HG03432 (cell line): ENCODE measurements around the gene GPR146.

ENCODE experiments used
- ATAC-seq: cut with Tn5 transposase; IDR thresholded peaks from one replicate; pipeline ENCODE4 v1.9.1; 2021; ENCODE audit warnings: mild to moderate bottlenecking, moderate library complexity; ENCODE audit not compliant: unreplicated experiment

GPR146 gene

GRCh38 chr7:1041551-1042491 lies 2.5 kb upstream of the GPR146 start:
- ATAC-seq, result no peak

- ATAC-seq, result no peak
These were observed 1.9 kb upstream of the GPR146 start for GRCh38 chr7:1042492-1042833.

GRCh38 chr7:1043552-1044188 lies 676 bp upstream of the GPR146 start:
- no peak for ATAC-seq

GRCh38 chr7:1045069-1046063 lies 1.0 kb downstream of the GPR146 start:
- ATAC-seq, result no peak

GRCh38 chr7:1046722-1047679 lies 2.7 kb downstream of the GPR146 start:
- ATAC-seq, result no peak

GRCh38 chr7:1049006-1049741 lies 4.8 kb downstream of the GPR146 start:
- no peak for ATAC-seq

- no peak for ATAC-seq
These were observed 5.5 kb downstream of the GPR146 start for GRCh38 chr7:1049801-1050200.

- no peak for ATAC-seq
These were observed 6.0 kb downstream of the GPR146 start for GRCh38 chr7:1050254-1050906.

GRCh38 chr7:1050956-1051690 lies 6.8 kb downstream of the GPR146 start:
- ATAC-seq, result no peak

GRCh38 chr7:1052031-1052818 lies 7.9 kb downstream of the GPR146 start:
- ATAC-seq, result no peak

- no peak for ATAC-seq
These were observed 8.7 kb downstream of the GPR146 start for GRCh38 chr7:1053002-1053411.

- ATAC-seq, result no peak
These were observed 9.5 kb downstream of the GPR146 start for GRCh38 chr7:1053816-1054370.

GRCh38 chr7:1054438-1054837 lies 10.1 kb downstream of the GPR146 start:
- ATAC-seq, result no peak

GRCh38 chr7:1054861-1055450 lies 10.6 kb downstream of the GPR146 start:
- no peak for ATAC-seq

- ATAC-seq, result no peak
These were observed 11.2 kb downstream of the GPR146 start for GRCh38 chr7:1055491-1055955.

- ATAC-seq, result no peak
These were observed 11.8 kb downstream of the GPR146 start for GRCh38 chr7:1055956-1056784.
